NOMO-1 treated with DMSO at 0.1 percent for 48 hours (cell line): Measurements from ENCODE around the gene EPHA3.
"Not testable (repeated sequence)": the region's sequence is repeated elsewhere in the genome, so short reads cannot be mapped to it uniquely, and the experiment has no call there.

Experiments
- DNase-seq: peaks from one replicate; lab custom pipeline; 2025; ENCODE audit not compliant: unreplicated experiment; lab: John Stamatoyannopoulos, UW

EPHA3 gene

DNA sequence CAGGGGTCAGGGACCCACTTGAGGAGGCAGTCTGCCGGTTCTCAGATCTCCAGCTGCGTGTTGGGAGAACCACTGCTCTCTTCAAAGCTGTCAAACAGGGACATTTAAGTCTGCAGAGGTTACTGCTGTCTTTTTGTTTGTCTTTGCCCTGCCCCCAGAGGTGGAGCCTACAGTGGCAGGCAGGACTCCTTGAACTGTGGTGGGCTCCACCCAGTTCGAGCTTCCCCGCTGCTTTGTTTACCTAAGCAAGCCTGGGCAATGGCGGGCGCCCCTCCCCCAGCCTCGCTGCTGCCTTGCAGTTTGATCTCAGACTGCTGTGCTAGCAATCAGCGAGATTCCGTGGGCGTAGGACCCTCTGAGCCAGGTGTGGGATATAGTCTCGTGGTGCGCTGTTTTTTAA is 243.5 kb downstream of the EPHA3 start:
- not testable (repeated sequence) for DNase-seq

DNA sequence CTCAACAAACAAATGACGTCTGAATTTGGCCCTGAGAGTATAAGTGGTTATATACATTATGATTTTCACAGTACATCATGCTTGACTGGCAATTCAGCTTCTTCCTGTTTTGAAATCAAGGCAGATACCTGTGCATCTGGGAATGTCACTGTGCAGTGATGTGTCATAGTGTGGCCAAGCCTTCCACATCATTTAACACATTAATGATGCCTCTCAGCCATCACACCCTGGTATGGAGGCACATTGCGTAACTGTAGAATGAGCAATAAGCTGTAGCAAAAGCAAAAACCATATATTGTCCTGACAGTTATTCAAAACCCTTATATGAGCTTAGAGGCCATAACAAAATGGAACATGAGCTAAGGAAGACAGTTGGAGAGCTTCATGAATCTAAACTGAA is 246.0 kb downstream of the EPHA3 start:
- DNase-seq, result no peak

DNA sequence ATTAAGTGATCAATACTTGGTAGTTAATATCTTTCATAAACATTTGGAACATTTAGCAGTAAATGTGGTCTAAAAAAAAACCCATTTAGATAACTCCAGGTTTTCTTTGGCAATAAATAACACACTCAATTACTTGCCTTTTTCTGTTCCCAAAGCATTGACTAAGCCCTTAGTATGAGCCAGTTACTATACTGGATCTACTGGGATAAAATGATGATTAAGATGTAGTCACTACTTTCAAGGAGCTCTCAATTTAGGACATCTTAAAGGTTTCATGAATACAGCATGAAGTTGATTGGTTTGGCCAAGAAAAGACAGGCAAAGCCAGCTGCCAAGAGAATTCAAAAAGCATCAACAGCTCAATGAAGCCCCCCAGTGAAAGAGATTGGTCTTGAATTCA is 250.9 kb downstream of the EPHA3 start:
- DNase-seq, result no peak

DNA sequence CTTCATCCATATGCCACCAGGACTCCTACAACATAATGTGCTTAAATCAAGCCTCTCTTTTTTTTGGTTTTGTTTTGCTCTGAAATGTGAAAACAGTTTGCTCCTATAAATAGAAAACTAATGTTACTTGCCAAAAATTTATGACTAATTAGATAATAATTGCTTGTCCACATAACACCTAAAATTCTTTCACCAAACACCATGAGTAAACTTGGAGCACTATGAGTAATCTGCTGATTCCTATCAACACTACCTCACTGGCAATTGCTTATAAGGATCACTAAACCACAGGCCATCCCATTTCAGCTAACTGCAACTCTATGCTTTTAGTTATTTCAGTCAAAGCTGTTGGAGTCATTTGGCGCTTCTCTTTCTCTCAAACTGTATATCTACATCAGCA is 252.7 kb downstream of the EPHA3 start:
- DNase-seq, result no peak

DNA sequence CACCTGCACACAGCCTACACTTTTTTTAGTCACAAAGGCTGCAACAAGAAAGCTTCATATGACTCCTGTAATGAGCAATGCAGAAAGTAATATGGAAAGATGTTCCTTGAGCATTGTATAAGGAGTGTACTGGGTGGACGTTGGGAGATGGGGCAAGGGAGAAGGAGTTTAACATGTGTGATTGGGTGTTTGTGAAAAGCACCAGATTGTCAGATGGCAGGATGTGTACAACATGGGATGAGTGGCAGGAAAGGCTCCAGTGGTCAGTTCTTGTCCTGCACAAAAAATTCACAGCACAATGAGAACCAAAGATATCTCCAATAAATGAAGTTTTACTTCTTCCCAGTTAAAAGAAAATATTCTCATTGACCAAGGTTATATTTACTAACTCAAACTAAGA is 255.1 kb downstream of the EPHA3 start:
- DNase-seq, result no peak

DNA sequence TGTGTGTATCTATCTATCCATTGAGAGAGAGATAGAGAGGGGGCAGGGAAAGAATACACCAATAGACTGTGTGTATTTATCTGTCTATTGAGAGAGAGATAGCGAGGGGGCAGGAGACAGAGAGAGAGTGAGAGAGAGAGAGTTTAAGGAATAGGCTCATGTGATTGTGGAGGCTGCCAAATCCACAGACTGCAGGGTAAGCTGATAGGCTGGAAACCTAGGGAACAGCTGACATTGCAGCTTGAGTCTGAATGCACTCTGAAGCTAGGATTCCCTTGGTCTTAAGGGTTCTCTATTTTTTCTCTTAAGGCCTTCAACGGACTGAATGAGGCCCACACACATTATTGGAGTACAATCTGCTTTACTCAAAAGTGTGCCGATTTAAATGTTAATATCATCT is 255.8 kb downstream of the EPHA3 start:
- DNase-seq, result no peak

DNA sequence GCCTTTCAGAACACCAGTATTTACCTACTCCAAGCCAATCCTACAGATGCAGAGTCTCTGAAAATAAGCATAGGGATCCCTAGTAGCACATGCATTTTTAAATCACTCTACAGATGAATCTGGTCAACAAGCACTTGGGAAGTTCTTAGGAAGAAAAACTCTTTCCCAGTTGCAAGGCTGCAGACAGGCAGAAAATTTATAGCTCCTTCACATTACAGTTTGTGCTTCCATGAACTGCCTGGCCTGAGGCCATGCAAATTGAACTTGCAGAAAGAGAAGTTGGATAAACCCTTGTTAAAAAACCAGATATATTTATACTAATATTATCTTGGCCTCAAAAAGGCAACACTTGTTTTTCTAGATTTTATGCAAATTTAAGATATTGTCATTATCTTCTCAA is 256.9 kb downstream of the EPHA3 start:
- DNase-seq, result no peak

DNA sequence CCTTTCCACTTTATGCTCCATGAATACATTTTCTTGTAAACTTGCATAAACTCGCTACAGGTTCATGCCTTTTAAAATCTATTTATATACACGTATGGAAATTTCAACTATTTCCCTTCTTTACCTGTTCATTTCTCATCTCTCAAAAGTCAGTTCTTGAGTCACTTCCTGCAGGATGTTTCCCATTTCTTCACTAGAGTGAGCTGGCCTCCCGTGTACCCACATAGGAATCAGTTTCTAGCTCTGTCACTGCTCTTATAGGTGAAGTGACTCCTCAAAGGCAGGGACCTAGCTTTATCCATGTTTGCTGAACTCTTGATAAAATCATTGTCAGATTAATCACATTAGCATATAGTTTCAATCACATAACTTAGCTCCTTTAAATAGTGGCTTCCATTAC is 259.7 kb downstream of the EPHA3 start:
- no peak for DNase-seq

DNA sequence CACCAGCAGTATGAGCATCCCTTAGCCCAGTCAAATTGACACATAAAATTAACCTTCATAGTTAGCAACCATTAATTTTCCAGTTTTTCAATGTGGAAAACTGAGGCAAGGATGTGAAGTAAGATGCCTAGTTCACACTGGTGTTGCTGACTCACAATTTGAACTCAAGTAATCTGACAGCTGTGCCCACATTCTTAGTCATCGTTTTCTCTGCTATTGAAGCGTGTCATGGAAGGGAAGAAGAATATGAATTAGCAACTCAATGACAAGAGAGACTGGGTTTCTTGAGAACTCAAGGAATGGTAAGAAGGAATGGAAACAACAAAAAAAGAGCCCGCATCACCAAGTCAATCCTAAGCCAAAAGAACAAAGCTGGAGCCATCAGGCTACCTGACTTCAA is 261.4 kb downstream of the EPHA3 start:
- DNase-seq, result no peak

DNA sequence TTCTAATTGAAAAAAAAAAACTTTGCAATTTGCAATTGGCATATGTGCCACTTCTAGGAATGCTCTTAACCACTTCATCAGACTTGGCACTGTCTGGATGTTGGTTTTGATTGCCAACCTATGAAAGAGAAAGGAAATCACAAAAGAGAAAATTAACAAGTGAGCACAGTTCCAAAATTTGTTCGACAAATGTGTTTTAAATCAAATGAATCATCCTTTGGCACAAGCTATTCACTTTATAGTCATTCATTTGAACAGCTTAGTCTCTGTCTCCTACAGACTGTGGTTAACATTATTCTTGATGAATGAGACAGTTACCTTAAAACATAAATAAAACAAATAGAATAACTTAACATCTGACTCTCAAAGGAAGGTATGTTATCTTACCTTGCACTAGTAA is 265.0 kb downstream of the EPHA3 start:
- no peak for DNase-seq

DNA sequence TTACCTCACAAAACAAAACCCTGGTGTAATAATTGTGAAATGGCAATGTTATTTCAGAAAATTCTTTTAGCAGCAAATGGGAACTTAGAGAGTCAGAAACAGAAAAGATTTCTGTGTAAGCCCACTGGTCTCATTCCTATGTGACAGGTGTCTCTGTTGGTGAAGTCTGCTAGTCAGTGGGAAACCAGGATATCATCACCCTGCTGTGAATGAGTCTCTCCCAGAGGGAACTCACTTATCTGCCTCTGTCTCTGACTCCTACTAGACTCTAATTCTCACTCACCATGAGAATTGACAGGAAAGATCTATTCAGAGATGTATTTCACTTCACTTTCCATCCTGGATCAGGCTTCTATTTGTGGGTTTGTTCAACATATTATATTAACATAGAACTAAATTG is 266.0 kb downstream of the EPHA3 start:
- DNase-seq, result no peak

DNA sequence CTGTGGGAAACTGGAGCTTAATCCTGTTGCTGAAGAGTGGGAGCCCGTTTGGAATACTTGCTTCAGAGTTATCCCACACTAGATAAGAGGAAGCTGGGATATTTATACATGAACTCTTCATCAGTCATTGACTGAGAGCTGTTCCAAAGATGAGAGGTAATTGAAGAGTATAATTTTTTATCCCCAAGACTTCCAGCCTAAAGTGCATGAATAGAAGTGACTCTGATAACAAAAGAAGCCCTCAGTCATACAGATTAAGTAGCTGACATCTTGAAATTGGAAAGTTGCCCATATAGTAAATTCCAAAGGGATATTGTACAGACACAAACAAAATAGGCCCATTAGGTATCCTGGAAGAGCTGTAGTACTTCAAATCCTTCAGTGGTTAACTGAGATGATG is 268.0 kb downstream of the EPHA3 start:
- no peak for DNase-seq

DNA sequence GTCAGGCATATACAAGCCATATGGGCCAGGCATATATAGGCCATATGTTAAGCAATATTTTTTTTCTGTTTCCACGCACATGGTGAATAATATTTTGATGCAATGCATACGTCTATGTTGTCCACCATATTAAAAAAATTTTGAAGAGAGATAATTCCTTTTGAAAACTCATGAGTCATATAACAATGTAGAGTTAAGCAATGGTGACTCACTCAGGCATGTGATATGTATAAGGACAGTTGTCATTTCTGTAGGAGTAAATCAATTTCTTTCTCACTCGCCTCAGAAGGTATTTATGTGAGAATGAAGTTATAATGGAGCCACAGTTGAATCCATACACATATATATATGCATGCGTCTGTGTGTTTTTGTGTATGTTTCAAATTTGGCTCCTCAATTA is 272.6 kb downstream of the EPHA3 start:
- peak; percentile 5 for DNase-seq

DNA sequence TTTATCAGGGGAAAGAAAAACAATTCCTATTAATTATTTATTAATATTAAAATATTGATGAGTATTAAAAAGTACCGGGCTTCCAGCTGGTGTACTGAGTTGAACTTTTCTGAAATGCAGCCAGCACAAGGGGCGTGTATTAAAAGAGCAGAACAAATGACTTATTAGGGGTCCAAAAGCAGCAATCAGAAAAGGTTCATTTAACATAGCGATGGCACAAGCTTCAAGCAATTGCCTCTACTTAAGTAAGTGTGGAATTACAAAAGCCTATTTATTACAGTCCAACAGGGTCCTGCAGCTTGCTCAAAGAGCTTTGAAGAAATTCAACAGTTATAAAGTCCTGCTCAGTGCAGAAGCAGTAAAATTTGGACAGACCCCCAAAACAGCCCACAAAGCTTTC is 285.6 kb downstream of the EPHA3 start:
- no peak for DNase-seq

DNA sequence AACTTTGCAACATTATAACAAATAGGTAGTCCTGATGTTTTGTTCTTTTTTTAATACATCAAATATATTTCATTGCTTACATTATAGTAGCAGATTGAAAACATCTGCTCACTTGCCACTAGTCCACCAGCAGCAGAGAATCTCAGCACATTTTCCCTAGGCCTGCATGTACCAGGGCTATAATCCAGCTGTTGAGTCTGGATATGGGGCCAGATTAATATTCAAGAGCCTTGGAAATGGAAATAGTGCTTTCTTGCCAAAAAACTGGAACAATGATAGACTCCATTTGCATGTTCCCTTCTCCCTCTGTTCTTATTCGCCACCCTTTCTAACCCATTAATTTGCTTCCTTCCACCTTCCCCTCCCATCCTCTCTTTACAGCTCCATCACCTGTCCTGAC is 288.0 kb downstream of the EPHA3 start:
- DNase-seq, result no peak

DNA sequence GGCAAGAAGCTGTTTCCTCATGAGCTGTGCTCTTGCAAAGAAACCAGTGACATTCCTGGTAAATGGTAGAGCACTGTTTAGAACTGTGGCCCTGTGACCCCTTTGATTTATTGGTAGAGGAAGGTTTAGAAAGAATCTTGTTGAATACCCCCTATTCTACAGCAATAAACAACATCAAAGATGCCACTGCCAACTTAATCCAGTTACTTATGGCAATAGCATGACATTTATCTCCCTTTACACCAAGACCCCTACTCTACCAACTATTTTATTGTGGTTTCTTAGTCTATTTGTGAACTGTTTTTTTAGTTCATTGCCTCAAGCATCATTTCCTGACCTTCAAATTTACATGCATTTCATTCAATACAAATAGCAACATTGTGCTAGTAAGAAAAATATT is 288.6 kb downstream of the EPHA3 start:
- no peak for DNase-seq

DNA sequence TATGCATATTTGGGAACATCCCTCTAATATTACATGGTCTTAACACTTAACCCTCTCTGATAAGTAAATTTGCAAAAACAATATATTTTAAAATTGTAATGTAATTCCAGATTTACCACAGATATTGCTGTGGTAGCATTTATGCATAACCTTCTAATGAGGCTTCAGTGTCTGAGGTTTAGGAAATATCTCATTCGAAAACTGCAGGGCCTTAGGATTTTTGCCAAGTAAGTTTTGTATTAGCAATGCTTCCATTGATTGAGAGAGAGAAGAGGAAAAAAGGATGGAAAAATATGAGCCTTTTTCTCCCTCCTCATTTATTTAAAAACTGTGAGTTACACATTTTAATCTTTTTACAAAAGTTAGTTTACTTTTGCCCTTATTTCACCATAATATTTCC is 294.6 kb downstream of the EPHA3 start:
- no peak for DNase-seq

DNA sequence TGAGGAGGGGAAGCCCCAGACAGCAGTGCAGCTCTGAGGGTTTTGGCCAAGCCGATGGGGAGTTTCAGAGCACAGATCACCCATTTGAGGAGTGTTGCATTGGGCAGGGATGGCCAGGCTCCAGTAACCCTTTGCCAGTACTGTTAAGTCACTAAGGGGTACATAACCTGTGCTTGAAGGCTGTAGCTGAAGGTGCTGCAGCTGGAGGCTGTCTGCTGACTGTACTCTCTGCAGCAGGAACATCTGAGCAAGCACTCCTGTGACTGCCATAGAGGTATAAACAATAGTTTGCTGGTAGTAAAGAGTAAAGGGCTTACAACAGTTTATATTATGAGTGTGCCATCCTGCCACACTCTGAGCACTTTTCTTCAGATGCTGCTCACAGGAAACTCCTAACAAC is 297.8 kb downstream of the EPHA3 start:
- DNase-seq, result no peak

DNA sequence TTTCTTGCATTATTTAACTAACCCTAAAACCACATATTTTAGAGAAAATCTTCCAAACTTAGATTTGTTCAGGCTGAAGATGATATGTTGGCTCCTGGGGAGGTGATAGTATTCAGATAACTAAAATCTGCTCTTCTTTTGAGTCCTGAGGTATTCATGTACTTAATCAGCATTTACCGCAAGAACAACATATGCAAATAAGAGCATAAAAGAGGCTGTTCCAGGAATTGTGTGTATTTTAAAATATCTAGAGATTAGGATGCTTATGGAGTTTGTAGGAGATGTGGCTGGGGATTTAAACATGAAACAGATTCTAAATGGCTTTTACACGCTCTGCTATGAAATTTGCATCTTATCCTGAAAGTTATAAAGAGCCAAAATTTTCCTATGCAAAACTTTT is 298.2 kb downstream of the EPHA3 start:
- DNase-seq, result no peak

DNA sequence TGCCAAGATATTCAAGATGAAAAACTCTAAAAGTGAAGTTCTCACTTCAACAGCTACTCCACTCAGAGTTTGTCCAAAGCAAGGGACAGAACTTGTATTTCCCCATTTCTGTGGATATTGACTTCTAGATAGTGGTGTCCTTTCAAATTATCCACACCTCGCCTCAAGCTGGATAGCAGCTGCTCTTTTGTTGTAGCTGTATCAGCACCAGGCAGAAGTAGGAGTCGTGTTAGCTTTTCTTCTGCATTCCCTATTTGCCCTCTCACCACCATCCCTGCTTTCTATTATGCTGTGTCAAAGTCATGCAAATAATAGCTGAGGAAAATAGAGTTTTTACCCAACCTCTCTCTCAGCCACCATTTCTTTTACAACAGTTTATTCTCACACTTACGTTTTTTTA is 303.8 kb downstream of the EPHA3 start:
- no peak for DNase-seq

DNA sequence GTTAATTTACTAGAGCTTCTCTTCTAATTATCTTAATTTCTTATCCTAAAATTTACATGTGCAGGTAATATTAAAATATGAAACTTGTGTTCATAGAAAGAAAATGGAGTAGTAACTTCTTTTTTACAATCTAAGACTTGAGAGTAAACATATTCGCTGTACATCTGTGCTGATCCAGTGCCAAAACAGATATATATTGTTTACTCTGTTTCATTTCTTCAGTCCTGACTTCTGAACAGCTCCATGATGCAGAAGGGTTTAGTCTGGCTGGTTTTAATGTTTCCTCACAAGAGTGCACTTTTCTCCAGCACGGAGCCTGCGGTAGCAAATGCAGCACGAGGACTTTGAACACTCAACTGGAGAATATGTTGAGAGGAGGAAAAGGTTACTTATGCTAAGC is 306.8 kb downstream of the EPHA3 start:
- no peak for DNase-seq

DNA sequence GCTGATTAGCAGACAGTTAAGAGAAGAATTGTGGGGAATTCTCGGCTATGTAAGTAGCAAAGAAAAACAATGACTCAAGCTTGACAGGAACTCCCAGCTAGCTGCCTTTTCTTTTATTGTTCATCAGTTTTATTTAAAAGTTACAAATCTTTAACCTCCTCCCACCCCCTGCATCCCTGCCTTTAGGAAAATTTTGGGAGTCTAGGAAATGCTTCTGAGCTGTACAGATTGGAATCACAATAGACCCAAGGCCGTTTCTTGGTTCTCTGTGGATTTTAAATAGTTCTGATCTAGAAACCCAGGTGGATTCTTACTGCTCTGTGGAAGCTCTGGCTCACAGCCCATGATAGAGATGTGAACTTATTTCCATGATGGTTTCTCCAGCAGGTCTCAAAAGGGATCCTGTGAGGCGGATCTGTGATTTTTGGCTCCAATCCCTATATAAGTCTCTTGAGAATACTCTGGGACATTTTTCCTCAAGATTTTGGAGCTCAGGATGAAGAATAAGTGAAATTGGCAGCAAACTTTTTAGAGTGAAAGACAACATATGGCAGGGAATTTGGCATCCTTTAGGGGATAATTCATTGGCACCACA is 312.3 kb downstream of the EPHA3 start:
- no peak for DNase-seq

DNA sequence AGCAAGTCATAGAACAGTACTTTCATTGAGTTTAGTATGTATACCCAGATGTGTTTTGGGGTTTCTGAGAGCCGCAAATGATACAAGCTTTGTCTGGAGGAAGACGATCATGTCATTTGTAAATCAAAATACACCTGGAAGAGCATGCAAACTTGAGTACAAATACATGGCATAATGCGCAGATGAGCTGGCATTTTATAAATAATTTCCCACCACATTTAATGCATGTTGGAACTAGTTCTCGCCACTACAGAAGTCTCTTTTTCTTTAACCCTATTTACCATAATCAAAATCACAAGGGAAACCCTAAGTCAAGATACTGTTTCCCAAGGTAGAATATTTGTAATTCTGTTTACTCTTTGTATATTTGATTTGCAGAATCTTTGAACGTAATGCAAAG is 318.6 kb downstream of the EPHA3 start:
- DNase-seq, result no peak
